GM12878 (cell line): Measurements from ENCODE around the gene CREB3.

ENCODE experiments used
- CHD2 ChIP-seq: IDR thresholded peaks from 2 replicates; pipeline ENCODE4 v1.6.1; 2011; ENCODE audit warnings: low read depth, low read length, improper control_type of control experiment, borderline replicate concordance
- NR2C2 ChIP-seq: IDR thresholded peaks from 2 replicates; pipeline ENCODE4 v1.6.1; 2011; ENCODE audit warnings: borderline replicate concordance, low read depth; ENCODE audit not compliant: control insufficient read depth, insufficient read length
- RAD21 ChIP-seq: IDR thresholded peaks from 2 replicates; pipeline ENCODE4 v1.6.1; 2011; ENCODE audit warnings: mild to moderate bottlenecking, low read depth, low read length, moderate library complexity; ENCODE audit not compliant: insufficient read depth
- RFX5 ChIP-seq: IDR thresholded peaks from 2 replicates; pipeline ENCODE4 v1.6.1; 2011; ENCODE audit warnings: low read depth, low read length, improper control_type of control experiment
- SPI1 ChIP-seq: IDR thresholded peaks from 2 replicates; pipeline ENCODE4 v1.6.1; 2011; ENCODE audit warnings: low read depth, mild to moderate bottlenecking, low read length, moderate library complexity, borderline replicate concordance; ENCODE audit not compliant: insufficient read depth
- TCF7 ChIP-seq: IDR thresholded peaks from 2 replicates; pipeline ENCODE4 v1.6.1; 2014; ENCODE audit warnings: antibody characterized with exemption, borderline replicate concordance
- TF ChIP-seq, protein P1 (sequence below), 3 experiments: IDR thresholded peaks in 2 of 3; conservative IDR thresholded peaks in 1 of 3; 2 replicates each; pipeline ENCODE4 v1.5.1; 2011; ENCODE audit warnings: low read depth in 3 of 3, low read length in 3 of 3, mild to moderate bottlenecking in 3 of 3, control low read depth in 2 of 3, moderate library complexity in 2 of 3, inconsistent platforms in 1 of 3, mixed read lengths in 1 of 3; ENCODE audit not compliant: control insufficient read depth in 2 of 3, insufficient read depth in 1 of 3; ENCODE audit errors: extremely low read depth in 1 of 3

DNA sequence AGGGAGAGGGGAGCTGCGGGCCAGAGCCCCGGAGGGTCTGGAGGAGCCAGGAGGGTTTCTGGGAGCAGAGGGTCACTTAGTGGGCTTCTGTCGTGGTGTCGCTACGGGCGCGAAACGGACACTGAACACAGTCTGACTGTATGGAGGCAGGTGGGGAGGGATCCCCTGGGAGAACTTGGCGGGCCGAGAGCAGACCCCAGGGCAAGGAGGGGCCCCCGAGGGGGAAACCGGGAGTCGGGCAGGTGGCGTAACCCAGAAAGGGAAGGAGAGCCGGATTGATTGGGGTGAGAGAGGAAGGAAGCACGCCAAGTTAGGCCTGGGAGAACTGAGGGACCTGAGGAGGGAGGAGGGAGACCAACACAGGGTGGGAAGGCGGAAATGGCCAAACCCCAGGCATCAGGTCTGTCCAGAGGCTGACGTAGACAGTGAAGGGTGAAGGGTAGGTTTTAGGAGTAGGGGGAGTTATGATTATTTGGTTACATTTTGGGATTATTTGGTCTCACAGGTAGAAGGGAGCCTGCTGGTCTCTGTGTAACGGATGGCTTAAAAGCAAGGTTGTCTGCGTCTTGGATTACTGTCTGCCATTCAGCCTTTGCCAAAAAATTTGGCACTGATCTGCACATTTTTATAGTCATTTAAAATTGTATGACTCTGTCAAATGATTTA is 24.9 kb downstream of the CREB3 start:
- no peak for TF ChIP-seq RAD21
- TF ChIP-seq, protein P1, sequence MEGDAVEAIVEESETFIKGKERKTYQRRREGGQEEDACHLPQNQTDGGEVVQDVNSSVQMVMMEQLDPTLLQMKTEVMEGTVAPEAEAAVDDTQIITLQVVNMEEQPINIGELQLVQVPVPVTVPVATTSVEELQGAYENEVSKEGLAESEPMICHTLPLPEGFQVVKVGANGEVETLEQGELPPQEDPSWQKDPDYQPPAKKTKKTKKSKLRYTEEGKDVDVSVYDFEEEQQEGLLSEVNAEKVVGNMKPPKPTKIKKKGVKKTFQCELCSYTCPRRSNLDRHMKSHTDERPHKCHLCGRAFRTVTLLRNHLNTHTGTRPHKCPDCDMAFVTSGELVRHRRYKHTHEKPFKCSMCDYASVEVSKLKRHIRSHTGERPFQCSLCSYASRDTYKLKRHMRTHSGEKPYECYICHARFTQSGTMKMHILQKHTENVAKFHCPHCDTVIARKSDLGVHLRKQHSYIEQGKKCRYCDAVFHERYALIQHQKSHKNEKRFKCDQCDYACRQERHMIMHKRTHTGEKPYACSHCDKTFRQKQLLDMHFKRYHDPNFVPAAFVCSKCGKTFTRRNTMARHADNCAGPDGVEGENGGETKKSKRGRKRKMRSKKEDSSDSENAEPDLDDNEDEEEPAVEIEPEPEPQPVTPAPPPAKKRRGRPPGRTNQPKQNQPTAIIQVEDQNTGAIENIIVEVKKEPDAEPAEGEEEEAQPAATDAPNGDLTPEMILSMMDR (IDR thresholded peaks at IDR 0.05 in 2 of 3, conservative IDR thresholded peaks at IDR 0.05 in 1 of 3; ENCODE audit: control insufficient read depth in 2 of 3, extremely low read depth in 1 of 3, insufficient read depth in 1 of 3, low read depth in 3 of 3, low read length in 3 of 3) = no peak
- no peak for TF ChIP-seq CHD2
- no peak for TF ChIP-seq NR2C2
- no peak for TF ChIP-seq RFX5
- peak; percentile 2; the same call in 1 of the 2 replicates for TF ChIP-seq SPI1
- no peak for TF ChIP-seq TCF7
